ENCODE data around the gene ATXN7L3B. TPM values are rescaled to one million over a fixed set of nuclear protein-coding genes. Genes with fewer than 3 reads are reported as not detected.

Gene ATXN7L3B
- total and polyA plus RNA-seq, 9 of the 15 experiments (the other 6 are each of a cell fraction or from before 2014, with no cell fraction given): 10.3 to 40.5 (median 31.0) TPM

DNA sequence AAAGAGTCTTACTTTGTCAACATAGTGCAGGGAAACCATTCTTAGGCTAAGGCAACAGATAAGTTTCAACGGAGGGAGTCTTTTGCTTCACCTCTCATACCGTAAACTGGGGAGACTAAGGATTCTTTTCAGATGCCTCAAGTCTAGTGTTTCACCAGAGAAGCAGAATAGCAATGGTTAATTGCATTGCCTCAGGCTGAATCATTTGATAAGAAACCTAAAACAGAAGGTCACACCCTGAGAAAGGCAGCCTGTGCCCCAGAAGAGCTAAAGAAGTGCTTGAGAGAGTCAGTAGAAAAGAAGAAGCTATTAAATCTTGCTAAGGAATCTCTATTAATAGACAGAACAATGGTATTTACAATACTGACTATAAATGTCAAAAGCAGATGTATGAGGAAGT lies 21.8 kb upstream of the ATXN7L3B start:
- H3K9me3 ChIP-seq (replicated peaks; ENCODE audit: control insufficient read depth, insufficient read depth, low read depth, low read length): no peaks in the 10 kb centered on the region
- H3K79me2 ChIP-seq (ENCODE audit: control insufficient read depth, insufficient read depth, low read length): no peaks in the 10 kb centered on the region
- no peaks in the 10 kb centered on the region for H3K36me3 ChIP-seq (ENCODE audit: control insufficient read depth, insufficient read depth, low read length)
- H3K4me1 ChIP-seq (replicated peaks in 1 of 2; ENCODE audit: control insufficient read depth in 2 of 2, insufficient read depth in 2 of 2, low read length in 2 of 2): peaks cover 4 to 5% of the 10 kb centered on the region in 2 experiments; a peak in 2 of 5 replicates
- DNase-seq (ENCODE audit: extremely low read depth in 1 of 4, low spot score in 3 of 4) (no peak), ATAC-seq (no peak), FAIRE-seq (no peak)
- POLR2A ChIA-PET: no interaction called here
- no peaks in the 10 kb centered on the region for H3K9me1 ChIP-seq (ENCODE audit: control insufficient read depth, insufficient read depth, low read length)
- no peak overlapping the region for H3K4me2 ChIP-seq (ENCODE audit: insufficient read depth, low read length)
- no peak overlapping the region for H3K27ac ChIP-seq (ENCODE audit: extremely low read depth, low read depth, low read length)
- CTCF ChIA-PET (ENCODE audit: low intra/inter-chr PET ratio): no interaction called here
- no peak overlapping the region for H3K4me3 ChIP-seq
- H3K27me3 ChIP-seq (ENCODE audit: control insufficient read depth in 2 of 2, insufficient read depth in 2 of 2, low read length in 2 of 2): no peaks in the 10 kb centered on the region
- intact Hi-C loops (cut with micrococcal nuclease): no loop called here
- 0% methylated on average over 2 of the region's 2 CpGs for WGBS (ENCODE audit: insufficient coverage, low coverage, missing lambda C conversion rate)
- TF ChIP-seq RHOXF2B (CRISPR knock-in tag; conservative IDR thresholded peaks at IDR 0.05) (no peak), PHF8 (IDR thresholded peaks at IDR 0.05; ENCODE audit: borderline replicate concordance, low read length) (no peak), MCM5 (IDR thresholded peaks at IDR 0.05; ENCODE audit: low read depth) (no peak), SPI1 (IDR thresholded peaks at IDR 0.05; ENCODE audit: borderline replicate concordance, low read depth, low read length) (no peak)
- H2AFZ ChIP-seq (ENCODE audit: low read depth, low read length): no peak overlapping the region
- BruUV-seq (replicated peaks): no TSS peak
- H3K9ac ChIP-seq (ENCODE audit: insufficient read depth in 1 of 2, low read depth in 2 of 2, low read length in 2 of 2): no peak overlapping the region
- no peaks in the 10 kb centered on the region for H4K20me1 ChIP-seq (replicated peaks; ENCODE audit: control insufficient read depth, insufficient read depth, low read length)
- in situ Hi-C loops (cut with MboI): no loop called here

DNA sequence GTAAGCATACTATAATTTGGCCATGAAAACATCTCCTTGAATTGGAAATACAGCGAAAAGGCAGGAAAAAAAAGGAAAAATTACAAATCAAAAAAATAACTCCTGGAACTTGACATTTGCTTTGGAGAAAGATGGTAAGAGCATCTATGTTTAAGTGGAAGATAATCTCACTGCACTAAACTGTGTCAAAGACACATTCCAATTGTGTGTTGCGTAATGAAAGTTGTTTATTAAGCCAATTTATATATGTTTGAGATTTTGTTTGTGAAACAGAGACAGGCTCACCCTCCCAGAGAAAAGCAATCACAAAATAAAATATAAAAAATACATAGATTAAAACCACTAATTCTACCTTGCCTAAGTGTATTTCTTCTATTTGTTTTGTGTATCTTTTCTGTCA lies 11.1 kb upstream of the ATXN7L3B start:
- no peaks in the 10 kb centered on the region for H3K9me1 ChIP-seq (ENCODE audit: control insufficient read depth, insufficient read depth, low read length)
- H3K27me3 ChIP-seq (ENCODE audit: control insufficient read depth in 2 of 2, insufficient read depth in 2 of 2, low read length in 2 of 2): no peaks in the 10 kb centered on the region
- DNase-seq (ENCODE audit: extremely low read depth in 1 of 4, low spot score in 3 of 4): no peak
- ChIA-PET POLR2A (no interaction called here), CTCF (ENCODE audit: low intra/inter-chr PET ratio) (interaction anchor here (0.6 kb wide), 1 partner anchor 1507 kb away, joined by 3 read pairs; no protein-coding TSS in a partner anchor)
- H3K27ac ChIP-seq (ENCODE audit: extremely low read depth, low read depth, low read length): no peak overlapping the region
- H4K20me1 ChIP-seq (replicated peaks; ENCODE audit: control insufficient read depth, insufficient read depth, low read length): no peaks in the 10 kb centered on the region
- BruUV-seq (replicated peaks): no TSS peak
- no peak overlapping the region for H3K4me2 ChIP-seq (ENCODE audit: insufficient read depth, low read length)
- H3K36me3 ChIP-seq (ENCODE audit: control insufficient read depth, insufficient read depth, low read length): no peaks in the 10 kb centered on the region
- intact Hi-C loops (cut with micrococcal nuclease): no loop called here
- no peaks in the 10 kb centered on the region for H3K4me1 ChIP-seq (replicated peaks in 1 of 2; ENCODE audit: control insufficient read depth in 2 of 2, insufficient read depth in 2 of 2, low read length in 2 of 2)
- FAIRE-seq: no peak
- in situ Hi-C loops (cut with MboI): loop anchor here (25.0 kb wide), 1 partner anchor 414 kb away; no protein-coding TSS in a partner anchor
- H3K9me3 ChIP-seq (replicated peaks; ENCODE audit: control insufficient read depth, insufficient read depth, low read depth, low read length): no peaks in the 10 kb centered on the region; the same call in 1 of the 2 replicates
- H3K79me2 ChIP-seq (ENCODE audit: control insufficient read depth, insufficient read depth, low read length): no peaks in the 10 kb centered on the region
- WGBS (ENCODE audit: insufficient coverage, low coverage, missing lambda C conversion rate): 3% methylated on average over 2 of the region's 2 CpGs
- H3K4me3 ChIP-seq: no peak overlapping the region
- no peak overlapping the region for H3K9ac ChIP-seq (ENCODE audit: insufficient read depth in 1 of 2, low read depth in 2 of 2, low read length in 2 of 2)
- no peak for ATAC-seq
- H2AFZ ChIP-seq (ENCODE audit: low read depth, low read length): no peak overlapping the region
- TF ChIP-seq, protein P1, sequence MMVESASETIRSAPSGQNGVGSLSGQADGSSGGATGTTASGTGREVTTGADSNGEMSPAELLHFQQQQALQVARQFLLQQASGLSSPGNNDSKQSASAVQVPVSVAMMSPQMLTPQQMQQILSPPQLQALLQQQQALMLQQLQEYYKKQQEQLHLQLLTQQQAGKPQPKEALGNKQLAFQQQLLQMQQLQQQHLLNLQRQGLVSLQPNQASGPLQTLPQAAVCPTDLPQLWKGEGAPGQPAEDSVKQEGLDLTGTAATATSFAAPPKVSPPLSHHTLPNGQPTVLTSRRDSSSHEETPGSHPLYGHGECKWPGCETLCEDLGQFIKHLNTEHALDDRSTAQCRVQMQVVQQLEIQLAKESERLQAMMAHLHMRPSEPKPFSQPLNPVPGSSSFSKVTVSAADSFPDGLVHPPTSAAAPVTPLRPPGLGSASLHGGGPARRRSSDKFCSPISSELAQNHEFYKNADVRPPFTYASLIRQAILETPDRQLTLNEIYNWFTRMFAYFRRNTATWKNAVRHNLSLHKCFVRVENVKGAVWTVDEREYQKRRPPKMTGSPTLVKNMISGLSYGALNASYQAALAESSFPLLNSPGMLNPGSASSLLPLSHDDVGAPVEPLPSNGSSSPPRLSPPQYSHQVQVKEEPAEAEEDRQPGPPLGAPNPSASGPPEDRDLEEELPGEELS (CRISPR knock-in tag; IDR thresholded peaks at IDR 0.05; ENCODE audit: borderline replicate concordance): no peak
- TF ChIP-seq PHTF2 (CRISPR knock-in tag; IDR thresholded peaks at IDR 0.05) (no peak), CEBPB (tag; IDR thresholded peaks at IDR 0.05) (peak; percentile 68), TSC22D4 (tag; IDR thresholded peaks at IDR 0.05) (no peak)
- TF ChIP-seq, protein P2, sequence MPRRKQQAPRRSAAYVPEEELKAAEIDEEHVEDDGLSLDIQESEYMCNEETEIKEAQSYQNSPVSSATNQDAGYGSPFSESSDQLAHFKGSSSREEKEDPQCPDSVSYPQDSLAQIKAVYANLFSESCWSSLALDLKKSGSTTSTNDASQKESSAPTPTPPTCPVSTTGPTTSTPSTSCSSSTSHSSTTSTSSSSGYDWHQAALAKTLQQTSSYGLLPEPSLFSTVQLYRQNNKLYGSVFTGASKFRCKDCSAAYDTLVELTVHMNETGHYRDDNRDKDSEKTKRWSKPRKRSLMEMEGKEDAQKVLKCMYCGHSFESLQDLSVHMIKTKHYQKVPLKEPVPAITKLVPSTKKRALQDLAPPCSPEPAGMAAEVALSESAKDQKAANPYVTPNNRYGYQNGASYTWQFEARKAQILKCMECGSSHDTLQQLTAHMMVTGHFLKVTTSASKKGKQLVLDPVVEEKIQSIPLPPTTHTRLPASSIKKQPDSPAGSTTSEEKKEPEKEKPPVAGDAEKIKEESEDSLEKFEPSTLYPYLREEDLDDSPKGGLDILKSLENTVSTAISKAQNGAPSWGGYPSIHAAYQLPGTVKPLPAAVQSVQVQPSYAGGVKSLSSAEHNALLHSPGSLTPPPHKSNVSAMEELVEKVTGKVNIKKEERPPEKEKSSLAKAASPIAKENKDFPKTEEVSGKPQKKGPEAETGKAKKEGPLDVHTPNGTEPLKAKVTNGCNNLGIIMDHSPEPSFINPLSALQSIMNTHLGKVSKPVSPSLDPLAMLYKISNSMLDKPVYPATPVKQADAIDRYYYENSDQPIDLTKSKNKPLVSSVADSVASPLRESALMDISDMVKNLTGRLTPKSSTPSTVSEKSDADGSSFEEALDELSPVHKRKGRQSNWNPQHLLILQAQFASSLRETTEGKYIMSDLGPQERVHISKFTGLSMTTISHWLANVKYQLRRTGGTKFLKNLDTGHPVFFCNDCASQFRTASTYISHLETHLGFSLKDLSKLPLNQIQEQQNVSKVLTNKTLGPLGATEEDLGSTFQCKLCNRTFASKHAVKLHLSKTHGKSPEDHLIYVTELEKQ (CRISPR knock-in tag; IDR thresholded peaks at IDR 0.05): no peak
